CD4-positive, CD25-positive, alpha-beta regulatory T cell (primary cell): ENCODE data around the gene CHI3L1. TPM values are rescaled to one million over a fixed set of nuclear protein-coding genes. Genes with fewer than 3 reads are reported as not detected.

Experiments used
- ATAC-seq, 2 donors: fragments of 150-1000 bp; cut with Tn5 transposase; one replicate each; pipeline ENCODE4 v1.10.0; 2021; ENCODE audit warnings: low read depth in 2 of 2, moderate number of reproducible peaks in 2 of 2, moderate library complexity in 1 of 2
- DNase-seq, 3 donors: peaks; one replicate each; pipeline versions ENCODE4 v3.0.0 to v3.0.0-alpha.2; 2012 to 2022; ENCODE audit warnings: mixed read lengths in 1 of 3
- H3K27ac ChIP-seq: one replicate; pipeline ENCODE4 v1.7.0; 2013; ENCODE audit warnings: mild to moderate bottlenecking, low read length; ENCODE audit not compliant: insufficient read depth, poor library complexity, severe bottlenecking
- H3K27me3 ChIP-seq: one replicate; pipeline ENCODE4 v1.7.0; 2013; ENCODE audit warnings: low read length; ENCODE audit not compliant: control insufficient read depth, insufficient read depth
- H3K36me3 ChIP-seq: one replicate; pipeline ENCODE4 v1.7.0; 2013; ENCODE audit warnings: mild to moderate bottlenecking, low read length, moderate library complexity; ENCODE audit not compliant: control insufficient read depth, insufficient read depth
- H3K4me1 ChIP-seq: 2 replicates; pipeline ENCODE4 v1.7.0; 2013; ENCODE audit warnings: mild to moderate bottlenecking, low read length; ENCODE audit not compliant: insufficient read depth, control insufficient read depth, poor library complexity, severe bottlenecking
- H3K4me3 ChIP-seq: one replicate; pipeline ENCODE4 v1.7.0; 2013; ENCODE audit warnings: low read depth, mild to moderate bottlenecking, low read length, moderate library complexity
- H3K9me3 ChIP-seq, 2 experiments: 1 replicate in 1 of 2; 2 replicates in 1 of 2; pipeline ENCODE4 v1.7.0; 2013; ENCODE audit warnings: low read length in 2 of 2, mild to moderate bottlenecking in 1 of 2, moderate library complexity in 1 of 2; ENCODE audit not compliant: control insufficient read depth in 2 of 2
- H3K27ac Mint-ChIP-seq, 3 donors: one replicate each; pipeline ENCODE4 v1.8.0; 2020 to 2022; ENCODE audit warnings: mild to moderate bottlenecking in 3 of 3, mixed read lengths in 3 of 3, moderate library complexity in 2 of 3
- H3K27me3 Mint-ChIP-seq: one replicate; pipeline ENCODE4 v1.8.0; 2022; ENCODE audit warnings: mild to moderate bottlenecking, mixed read lengths
- H3K36me3 Mint-ChIP-seq: one replicate; pipeline ENCODE4 v1.8.0; 2020; ENCODE audit warnings: mixed read lengths
- H3K4me1 Mint-ChIP-seq, 4 donors: one replicate each; pipeline ENCODE4 v1.8.0; 2020 to 2022; ENCODE audit warnings: mixed read lengths in 4 of 4, mild to moderate bottlenecking in 1 of 4
- H3K4me3 Mint-ChIP-seq, 4 donors: one replicate each; pipeline ENCODE4 v1.8.0; 2020 to 2022; ENCODE audit warnings: mild to moderate bottlenecking in 4 of 4, mixed read lengths in 4 of 4, moderate library complexity in 3 of 4
- H3K9me3 Mint-ChIP-seq, 7 donors: one replicate each; pipeline ENCODE4 v1.8.0; 2020 to 2022; ENCODE audit warnings: mixed read lengths in 7 of 7, mild to moderate bottlenecking in 3 of 7, moderate library complexity in 2 of 7
- polyA plus RNA-seq, 4 donors: library from polyadenylated mRNA; unstranded; fragments of 300-500 nt; fragmentation: Illumina TruSeq; gene quantifications; one replicate each; pipeline ENCODE4 v1.2.3, GENCODE V29; 2021
- total RNA-seq: library from RNA; stranded (reverse); gene quantifications from one replicate; pipeline ENCODE4 v1.2.3, GENCODE V29; 2022

CHI3L1 gene
- total and polyA plus RNA-seq, 5 donors from 2014 or later: not detected

GRCh38 chr1:203189951-203190352 lies 3.4 kb upstream of the CHI3L1 start:
- H3K27me3 ChIP-seq: no peaks in the 10 kb centered on the region
- Mint-ChIP-seq H3K27ac (no peak overlapping the region), H3K4me3 (no peak overlapping the region), H3K36me3 (no peaks in the 10 kb centered on the region), H3K4me1 (no peaks in the 10 kb centered on the region), H3K27me3 (peaks cover 22% of the 10 kb centered on the region), H3K9me3 (no peaks in the 10 kb centered on the region)
- H3K9me3 ChIP-seq: no peaks in the 10 kb centered on the region
- H3K4me3 ChIP-seq: no peak overlapping the region
- ATAC-seq (no peak), DNase-seq (no peak)
- H3K36me3 ChIP-seq: no peaks in the 10 kb centered on the region
- H3K27ac ChIP-seq: no peak overlapping the region
- no peaks in the 10 kb centered on the region for H3K4me1 ChIP-seq

- no peaks in the 10 kb centered on the region for H3K4me1 Mint-ChIP-seq
- DNase-seq: no peak
- Histone ChIP-seq H3K27ac (no peak overlapping the region), H3K4me1 (no peaks in the 10 kb centered on the region), H3K9me3 (no peaks in the 10 kb centered on the region), H3K36me3 (no peaks in the 10 kb centered on the region), H3K4me3 (no peak overlapping the region), H3K27me3 (no peaks in the 10 kb centered on the region)
- no peak for ATAC-seq
- H3K27ac Mint-ChIP-seq: no peak overlapping the region
- H3K27me3 Mint-ChIP-seq: peaks cover 18% of the 10 kb centered on the region
- no peaks in the 10 kb centered on the region for H3K36me3 Mint-ChIP-seq
- no peaks in the 10 kb centered on the region for H3K9me3 Mint-ChIP-seq
- no peak overlapping the region for H3K4me3 Mint-ChIP-seq
Observed at GRCh38 chr1:203188686-203189232, 2.3 kb upstream of the CHI3L1 start.

- DNase-seq (no peak), ATAC-seq (no peak)
- Mint-ChIP-seq H3K9me3 (no peaks in the 10 kb centered on the region), H3K27ac (no peak overlapping the region), H3K4me1 (no peaks in the 10 kb centered on the region), H3K27me3 (peaks cover 18% of the 10 kb centered on the region), H3K4me3 (no peak overlapping the region), H3K36me3 (no peaks in the 10 kb centered on the region)
- H3K27me3 ChIP-seq: no peaks in the 10 kb centered on the region
- H3K4me1 ChIP-seq: no peaks in the 10 kb centered on the region
- H3K4me3 ChIP-seq: no peak overlapping the region
- no peak overlapping the region for H3K27ac ChIP-seq
- no peaks in the 10 kb centered on the region for H3K9me3 ChIP-seq
- no peaks in the 10 kb centered on the region for H3K36me3 ChIP-seq
Observed at GRCh38 chr1:203187689-203188264, 1.3 kb upstream of the CHI3L1 start.

DNA sequence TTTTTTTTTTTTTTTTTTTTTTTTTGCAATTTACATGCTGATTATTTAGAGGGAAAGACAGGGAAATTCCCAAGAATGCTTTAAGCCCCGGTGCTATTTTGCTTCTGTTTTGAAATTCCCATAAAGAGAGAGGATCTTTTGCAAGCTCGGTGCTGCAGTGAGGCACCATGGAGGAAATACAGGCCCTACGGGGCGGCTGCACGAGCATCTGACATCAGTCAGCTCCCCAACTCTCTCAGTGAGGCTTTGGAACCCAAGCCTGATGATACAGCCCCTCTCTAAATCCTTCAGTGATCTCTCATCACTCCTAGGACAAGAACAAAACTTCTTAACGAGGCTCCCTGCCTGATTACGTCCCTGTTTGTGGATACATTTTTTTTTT lies 791 bp upstream of the CHI3L1 start:
- Mint-ChIP-seq H3K9me3 (no peaks in the 10 kb centered on the region), H3K4me3 (no peak overlapping the region), H3K4me1 (no peaks in the 10 kb centered on the region), H3K27ac (no peak overlapping the region), H3K27me3 (peaks cover 18% of the 10 kb centered on the region), H3K36me3 (no peaks in the 10 kb centered on the region)
- Histone ChIP-seq H3K4me1 (no peaks in the 10 kb centered on the region), H3K9me3 (no peaks in the 10 kb centered on the region), H3K27ac (no peak overlapping the region), H3K4me3 (no peak overlapping the region), H3K27me3 (no peaks in the 10 kb centered on the region), H3K36me3 (no peaks in the 10 kb centered on the region)
- DNase-seq (no peak), ATAC-seq (no peak)

DNA sequence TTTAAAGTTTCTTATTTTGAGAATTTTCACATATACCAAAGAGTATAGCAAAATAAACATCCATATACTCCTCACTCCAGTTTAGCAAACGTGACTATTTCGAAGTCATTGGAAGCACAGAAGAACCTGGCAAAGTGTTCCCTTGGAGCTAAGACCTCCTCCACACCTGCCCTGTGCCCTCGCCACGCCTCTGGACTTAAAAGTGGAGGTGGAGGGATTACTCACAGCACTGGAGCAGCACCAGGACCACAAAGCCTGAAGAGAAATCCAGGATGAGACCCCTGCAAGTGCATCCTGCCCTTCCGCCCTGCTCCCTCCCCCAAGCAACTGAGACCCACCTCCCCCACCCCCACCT lies 436 bp downstream of the CHI3L1 start:
- no peaks in the 10 kb centered on the region for H3K9me3 ChIP-seq
- Mint-ChIP-seq H3K27me3 (peaks cover 18% of the 10 kb centered on the region), H3K9me3 (no peaks in the 10 kb centered on the region), H3K36me3 (no peaks in the 10 kb centered on the region), H3K27ac (no peak overlapping the region), H3K4me1 (no peaks in the 10 kb centered on the region), H3K4me3 (no peak overlapping the region)
- H3K27ac ChIP-seq: no peak overlapping the region
- no peak for DNase-seq
- H3K27me3 ChIP-seq: no peaks in the 10 kb centered on the region
- no peak overlapping the region for H3K4me3 ChIP-seq
- H3K4me1 ChIP-seq: no peaks in the 10 kb centered on the region
- no peaks in the 10 kb centered on the region for H3K36me3 ChIP-seq
- ATAC-seq: no peak

- Histone ChIP-seq H3K9me3 (no peaks in the 10 kb centered on the region), H3K4me3 (no peak overlapping the region), H3K27ac (no peak overlapping the region), H3K4me1 (no peaks in the 10 kb centered on the region), H3K27me3 (no peaks in the 10 kb centered on the region), H3K36me3 (no peaks in the 10 kb centered on the region)
- no peaks in the 10 kb centered on the region for H3K36me3 Mint-ChIP-seq
- ATAC-seq: no peak
- H3K27me3 Mint-ChIP-seq: peaks cover 18% of the 10 kb centered on the region
- no peaks in the 10 kb centered on the region for H3K9me3 Mint-ChIP-seq
- H3K4me3 Mint-ChIP-seq: no peak overlapping the region
- no peak for DNase-seq
- H3K27ac Mint-ChIP-seq: no peak overlapping the region
- no peaks in the 10 kb centered on the region for H3K4me1 Mint-ChIP-seq
Observed at GRCh38 chr1:203185585-203185984, 919 bp downstream of the CHI3L1 start.

- no peaks in the 10 kb centered on the region for H3K36me3 Mint-ChIP-seq
- H3K4me1 Mint-ChIP-seq: no peaks in the 10 kb centered on the region
- H3K4me3 ChIP-seq: no peak overlapping the region
- H3K4me1 ChIP-seq: no peaks in the 10 kb centered on the region
- H3K27ac Mint-ChIP-seq: no peak overlapping the region
- H3K27me3 Mint-ChIP-seq: peaks cover 21% of the 10 kb centered on the region
- H3K9me3 ChIP-seq: no peaks in the 10 kb centered on the region
- no peak overlapping the region for H3K27ac ChIP-seq
- no peaks in the 10 kb centered on the region for H3K27me3 ChIP-seq
- H3K9me3 Mint-ChIP-seq: no peaks in the 10 kb centered on the region
- ATAC-seq: no peak
- no peaks in the 10 kb centered on the region for H3K36me3 ChIP-seq
- no peak for DNase-seq
- H3K4me3 Mint-ChIP-seq: no peak overlapping the region
Observed at GRCh38 chr1:203185061-203185461, 1.4 kb downstream of the CHI3L1 start.

- no peaks in the 10 kb centered on the region for H3K4me1 ChIP-seq
- Mint-ChIP-seq H3K9me3 (no peaks in the 10 kb centered on the region), H3K27ac (peak overlapping the region in 1 of 3 donors; percentile 43), H3K4me3 (peak overlapping the region in 1 of 4 donors; percentile 58), H3K27me3 (peaks cover 17% of the 10 kb centered on the region), H3K36me3 (no peaks in the 10 kb centered on the region), H3K4me1 (no peaks in the 10 kb centered on the region)
- no peaks in the 10 kb centered on the region for H3K36me3 ChIP-seq
- ATAC-seq (no peak), DNase-seq (no peak)
- H3K9me3 ChIP-seq: no peaks in the 10 kb centered on the region
- H3K4me3 ChIP-seq: no peak overlapping the region
- H3K27me3 ChIP-seq: no peaks in the 10 kb centered on the region
- no peak overlapping the region for H3K27ac ChIP-seq
Observed at GRCh38 chr1:203184467-203184866, 2.0 kb downstream of the CHI3L1 start.
